Measurements from ENCODE around the gene ABCA4.

GRCh38 chr1:94117259-94117851 is 3.6 kb downstream of the ABCA4 start:
- TF ChIP-seq POLR2A (IDR thresholded peaks at IDR 0.05; ENCODE audit: low read depth, low read length) (no peak), POLR2AphosphoS5 (IDR thresholded peaks at IDR 0.05; ENCODE audit: low read depth, low read length) (no peak), TAF1 (IDR thresholded peaks at IDR 0.05; ENCODE audit: borderline replicate concordance, low read depth, low read length) (no peak)
